GM21786 (cell line): ENCODE results near the gene EDEM2.
"Not testable (repeated sequence)": the region's sequence is repeated elsewhere in the genome, so short reads cannot be mapped to it uniquely, and the experiment has no call there.

Experiments used
- ATAC-seq: cut with Tn5 transposase; IDR thresholded peaks from one replicate; pipeline ENCODE4 v1.9.1; 2021; ENCODE audit not compliant: unreplicated experiment

EDEM2 gene, protein sequence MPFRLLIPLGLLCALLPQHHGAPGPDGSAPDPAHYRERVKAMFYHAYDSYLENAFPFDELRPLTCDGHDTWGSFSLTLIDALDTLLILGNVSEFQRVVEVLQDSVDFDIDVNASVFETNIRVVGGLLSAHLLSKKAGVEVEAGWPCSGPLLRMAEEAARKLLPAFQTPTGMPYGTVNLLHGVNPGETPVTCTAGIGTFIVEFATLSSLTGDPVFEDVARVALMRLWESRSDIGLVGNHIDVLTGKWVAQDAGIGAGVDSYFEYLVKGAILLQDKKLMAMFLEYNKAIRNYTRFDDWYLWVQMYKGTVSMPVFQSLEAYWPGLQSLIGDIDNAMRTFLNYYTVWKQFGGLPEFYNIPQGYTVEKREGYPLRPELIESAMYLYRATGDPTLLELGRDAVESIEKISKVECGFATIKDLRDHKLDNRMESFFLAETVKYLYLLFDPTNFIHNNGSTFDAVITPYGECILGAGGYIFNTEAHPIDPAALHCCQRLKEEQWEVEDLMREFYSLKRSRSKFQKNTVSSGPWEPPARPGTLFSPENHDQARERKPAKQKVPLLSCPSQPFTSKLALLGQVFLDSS

DNA sequence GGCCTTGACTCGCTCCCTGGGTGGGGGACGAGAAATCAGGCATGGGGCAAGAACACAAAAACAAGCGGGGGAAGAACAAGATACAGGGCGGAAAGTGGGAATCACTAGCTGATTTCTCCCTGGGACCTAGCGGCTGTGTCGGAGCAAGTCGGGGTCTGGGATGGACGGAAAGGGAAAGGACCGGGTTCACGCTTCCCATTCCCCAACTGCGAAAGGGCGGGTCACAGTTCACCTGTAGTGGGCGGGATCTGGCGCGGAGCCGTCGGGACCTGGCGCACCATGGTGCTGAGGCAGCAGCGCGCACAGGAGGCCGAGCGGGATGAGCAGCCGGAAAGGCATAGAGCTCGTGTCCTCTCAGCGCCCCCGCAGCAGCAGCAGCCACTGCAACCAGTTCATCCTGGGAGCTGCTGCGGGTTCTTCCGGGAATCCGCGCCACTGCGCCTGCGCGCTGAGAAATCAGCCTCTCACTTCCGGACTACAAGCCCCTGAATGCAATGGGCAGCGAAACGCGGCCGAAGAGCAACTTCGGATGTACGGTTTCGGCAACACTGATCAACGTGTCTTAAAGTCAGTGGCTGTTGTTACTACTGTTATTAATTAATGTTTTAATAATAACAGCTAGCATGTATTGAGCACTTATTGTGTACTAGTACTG, at the start of gene EDEM2:
EDEM2 (minus strand) TSS at position 417 of the 655 bp plus-strand sequence; CDS start at position 339, 78 bp downstream.
- peak; percentile 78 for ATAC-seq

DNA sequence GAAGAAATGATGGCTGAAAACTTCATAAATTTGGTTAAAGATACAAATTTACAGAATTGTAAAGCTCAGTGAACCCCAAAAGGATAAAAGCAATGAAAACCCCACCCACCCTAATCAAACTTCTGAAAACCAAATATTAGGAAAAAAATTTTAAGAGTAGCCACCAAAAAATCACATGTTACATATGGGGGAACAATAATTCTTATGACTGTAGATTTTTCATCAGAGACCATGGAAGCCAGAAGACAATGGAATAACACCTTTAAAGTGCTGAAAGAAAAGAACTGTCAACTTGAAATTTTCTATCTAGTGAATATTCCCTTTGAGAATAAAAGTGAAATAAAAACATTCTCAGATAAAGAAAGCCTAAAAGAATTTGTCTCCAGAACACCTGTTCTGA, 49.2 kb upstream of the EDEM2 start:
- ATAC-seq: no peak

DNA sequence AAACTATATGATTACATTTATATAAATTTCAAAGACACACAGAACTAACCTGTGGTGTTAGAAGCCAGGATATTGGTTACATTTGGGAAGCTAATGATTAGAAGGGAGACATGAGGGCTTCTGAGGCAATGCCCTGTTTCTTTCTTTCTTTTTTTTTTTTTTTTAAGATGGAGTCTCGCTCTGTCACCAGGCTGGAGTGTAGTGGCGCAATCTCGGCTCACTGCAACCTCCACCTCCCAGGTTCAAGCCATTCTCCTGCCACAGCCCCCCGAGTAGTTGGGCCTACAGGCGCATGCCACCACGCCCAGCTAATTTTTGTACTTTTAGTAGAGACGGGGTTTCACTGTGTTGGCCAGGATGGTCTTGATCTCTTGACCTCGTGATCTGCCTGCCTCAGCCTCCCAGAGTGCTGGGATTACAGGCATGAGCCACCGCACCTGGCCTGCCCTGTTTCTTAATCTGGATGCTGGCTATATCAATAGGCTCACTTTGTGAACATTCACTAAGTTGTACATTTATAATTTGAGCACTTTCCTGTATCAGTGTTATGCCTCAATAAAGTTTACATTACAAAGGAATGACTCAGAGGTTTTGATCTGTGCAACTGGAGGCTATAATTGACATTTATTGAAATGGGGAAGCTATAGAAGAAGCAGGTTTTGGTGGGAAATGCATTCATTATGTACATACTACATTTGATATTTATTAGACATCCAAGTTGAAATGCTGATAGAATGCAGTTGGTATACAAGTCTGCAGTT, 46.1 kb upstream of the EDEM2 start:
- not testable (repeated sequence) for ATAC-seq

DNA sequence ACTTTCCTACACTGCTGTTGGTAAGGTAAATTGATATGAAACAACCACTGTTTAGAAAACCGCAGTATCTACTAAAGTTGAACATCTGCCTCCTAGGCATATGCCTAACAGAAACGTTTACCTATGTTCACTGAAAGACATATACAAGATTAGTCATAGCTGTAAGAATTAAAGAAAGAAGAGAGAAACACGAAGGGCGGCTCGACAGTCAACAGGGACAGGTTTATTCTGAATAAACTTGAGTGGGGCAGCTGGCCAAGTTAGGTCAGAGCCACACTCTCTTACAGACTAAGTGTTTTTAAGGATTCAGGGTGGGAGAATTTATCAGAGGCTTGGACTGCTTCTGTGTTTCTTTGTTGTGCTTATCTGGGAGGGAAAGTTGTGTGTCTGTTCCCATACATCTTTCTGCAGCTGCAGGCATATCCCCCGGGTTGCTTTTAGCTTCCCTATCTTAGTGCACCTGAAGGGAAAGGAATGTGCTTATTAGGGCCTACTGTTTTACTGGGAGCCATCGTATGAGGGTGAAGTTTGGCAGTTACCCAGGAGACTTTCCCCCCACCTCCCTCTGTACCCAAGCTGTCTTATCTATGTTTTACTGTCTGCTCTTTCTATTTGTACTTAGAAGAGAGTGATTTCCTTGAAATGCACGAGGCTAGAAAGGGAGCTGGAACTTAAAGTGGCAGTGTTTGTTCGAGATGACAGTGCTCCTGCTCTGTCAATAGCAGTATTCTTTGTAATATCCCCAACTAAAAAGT, 45.2 kb upstream of the EDEM2 start:
- no peak for ATAC-seq

DNA sequence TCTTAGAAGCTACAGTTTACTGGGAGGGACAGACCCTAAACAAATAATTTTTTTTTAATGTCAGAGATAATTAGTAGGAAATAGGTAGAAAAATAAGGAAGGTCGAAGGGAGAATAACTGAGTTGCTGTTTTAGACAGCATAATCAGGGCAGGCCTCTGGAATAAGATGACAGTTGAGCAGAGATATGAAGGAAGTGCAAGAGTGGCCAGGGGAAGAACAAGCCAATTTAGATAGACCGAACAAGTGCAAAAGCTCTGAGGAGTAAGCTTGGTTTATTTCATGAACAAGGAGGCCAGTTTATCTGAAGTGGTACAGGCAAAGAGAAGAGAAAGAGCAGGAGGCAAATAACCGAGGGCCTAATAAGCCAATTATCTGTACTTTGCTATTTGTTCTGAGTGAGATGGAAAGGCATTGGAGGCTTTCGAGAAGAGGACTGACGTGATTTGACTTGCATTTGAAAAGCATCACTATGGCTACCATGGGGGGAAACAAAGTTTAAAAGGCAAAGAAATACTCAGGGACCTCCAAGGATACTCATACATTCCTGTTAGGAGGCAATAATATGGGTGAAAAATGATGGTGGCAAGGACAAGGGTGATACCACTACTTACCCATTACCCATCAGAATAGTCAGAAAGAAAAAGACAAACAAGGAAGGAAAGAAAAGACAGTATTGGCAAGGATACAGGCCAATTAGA, 44.4 kb upstream of the EDEM2 start:
- ATAC-seq: no peak

DNA sequence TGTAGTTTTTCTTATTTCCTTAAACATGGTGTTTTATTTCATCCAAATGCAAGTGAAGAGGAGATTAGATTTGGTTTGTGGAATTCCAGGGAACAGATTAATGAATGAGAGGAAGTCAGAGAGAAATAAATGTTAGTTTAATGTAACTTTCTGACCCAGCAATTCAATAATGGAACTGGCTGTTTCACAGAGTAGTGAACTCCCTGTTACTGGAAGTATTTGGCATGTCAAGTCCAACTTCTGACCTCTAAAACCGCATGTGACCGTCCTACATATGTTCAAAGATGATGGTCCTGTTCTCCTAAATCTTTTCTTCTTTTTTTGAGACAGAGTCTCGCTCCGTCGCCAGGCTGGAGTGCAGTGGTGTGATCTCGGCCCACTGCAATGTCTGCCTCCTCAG, 43.4 kb upstream of the EDEM2 start:
- no peak for ATAC-seq

DNA sequence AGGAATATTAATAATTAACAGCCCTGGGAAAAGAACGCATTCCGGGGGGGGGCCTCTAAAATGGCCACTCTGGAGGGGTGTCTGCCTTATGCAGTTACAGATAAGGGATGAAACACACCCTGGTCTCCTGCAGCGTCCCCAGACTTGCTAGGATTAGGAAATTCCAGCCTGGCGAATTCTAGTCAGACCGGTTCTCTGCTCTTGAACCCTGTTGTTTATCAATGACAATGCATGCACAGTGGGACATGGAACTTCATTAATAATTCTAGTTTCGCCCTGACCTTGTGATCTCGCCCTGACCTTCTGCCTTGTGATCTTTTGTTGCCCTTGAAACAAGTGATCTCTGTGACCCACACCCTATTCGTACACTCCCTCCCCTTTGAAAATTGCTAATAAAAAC, 42.1 kb upstream of the EDEM2 start:
- ATAC-seq: not testable (repeated sequence)

DNA sequence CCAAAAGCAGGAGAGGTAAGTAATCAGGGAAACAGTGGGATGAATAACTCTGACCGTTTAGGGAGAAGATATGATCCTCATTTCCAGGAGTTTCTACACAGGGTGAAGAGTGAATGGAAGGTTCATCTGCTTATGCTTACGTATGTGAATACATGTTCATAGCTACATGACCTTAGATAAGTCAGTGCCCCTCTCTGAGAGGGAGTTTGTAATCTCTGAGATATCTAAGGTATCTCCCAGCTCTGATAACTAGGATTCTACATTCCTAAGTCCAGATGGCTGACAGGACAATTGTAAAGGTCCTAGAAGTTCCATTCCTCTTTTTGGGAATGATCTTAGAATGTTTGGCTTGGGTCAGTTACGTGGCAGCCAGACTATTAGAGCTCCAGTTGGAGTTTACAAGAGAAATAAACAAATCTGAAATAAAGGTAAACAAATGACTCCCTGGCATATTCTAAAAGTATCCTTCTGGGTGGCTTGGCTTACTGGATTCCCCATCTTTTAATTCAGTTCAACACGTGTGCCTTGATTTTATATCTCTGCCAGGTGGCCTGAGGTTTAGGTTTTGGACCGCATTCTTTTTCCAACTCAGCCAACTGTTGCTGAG, 40.6 kb upstream of the EDEM2 start:
- ATAC-seq: no peak

DNA sequence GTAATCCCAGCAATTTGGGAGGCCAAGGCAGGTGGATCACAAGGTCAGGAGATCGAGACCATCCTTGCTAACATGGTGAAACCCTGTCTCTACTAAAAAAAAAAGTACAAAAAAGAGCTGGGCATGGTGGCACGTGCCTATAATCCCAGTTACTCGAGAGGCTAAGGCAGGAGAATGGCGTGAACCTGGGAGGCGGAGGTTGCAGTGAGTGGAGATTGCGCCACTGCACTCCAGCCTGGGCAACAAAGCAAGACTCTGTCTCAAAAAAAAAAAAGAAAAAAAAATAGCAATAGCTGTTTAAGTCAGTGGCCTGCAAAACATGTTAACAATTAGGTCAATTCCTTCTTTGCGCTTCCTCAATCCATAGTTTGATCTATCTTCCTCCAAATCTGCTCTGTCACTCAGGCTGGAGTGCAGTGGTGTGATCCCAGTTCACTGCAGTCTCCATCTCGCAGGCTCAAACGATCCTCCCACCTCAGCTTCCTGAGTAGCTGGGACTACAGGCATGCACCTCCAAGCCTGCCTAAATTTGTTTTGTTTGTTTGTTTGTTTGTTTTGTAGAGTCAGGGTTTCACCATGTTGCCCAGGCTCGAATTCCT, 39.7 kb upstream of the EDEM2 start:
- not testable (repeated sequence) for ATAC-seq

DNA sequence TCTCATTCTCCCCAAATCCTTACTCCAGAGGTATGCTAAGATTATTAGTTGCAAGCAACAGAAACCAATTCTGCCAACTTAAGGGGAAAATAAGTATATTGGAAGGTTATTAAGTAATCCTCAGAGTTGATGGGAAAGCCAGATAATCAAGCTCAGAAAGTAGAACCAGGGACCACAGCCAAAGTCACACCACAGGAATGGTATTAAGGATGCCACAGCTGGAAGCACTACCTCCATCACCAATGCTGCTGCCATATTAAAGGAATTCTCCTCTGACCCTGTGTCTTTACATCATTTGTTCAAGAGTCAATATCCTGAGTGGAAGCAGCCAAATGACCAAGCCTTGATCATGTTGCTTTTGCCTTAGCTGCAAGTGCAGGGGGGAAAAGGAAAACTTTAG, 34.6 kb upstream of the EDEM2 start:
- no peak for ATAC-seq

DNA sequence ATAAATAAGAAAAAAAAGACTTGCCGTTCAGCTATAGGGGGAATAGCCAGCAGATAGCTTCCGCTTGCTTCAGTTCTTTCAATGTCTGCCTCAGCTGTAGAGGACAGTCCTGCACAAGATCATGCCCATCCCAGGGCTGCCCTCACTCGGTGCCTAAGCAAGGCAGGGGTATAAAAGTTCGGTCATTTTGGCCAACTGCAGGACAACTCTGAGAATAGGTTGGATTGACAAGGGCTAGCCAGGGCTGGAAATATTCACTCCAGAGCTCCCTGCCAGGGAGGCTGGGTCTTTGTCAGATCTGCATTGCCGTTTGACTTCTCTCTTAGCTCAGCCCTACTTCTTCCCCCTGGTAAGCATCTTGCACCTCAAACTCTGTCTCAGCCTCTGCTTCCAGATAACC, 33.1 kb upstream of the EDEM2 start:
- no peak for ATAC-seq

DNA sequence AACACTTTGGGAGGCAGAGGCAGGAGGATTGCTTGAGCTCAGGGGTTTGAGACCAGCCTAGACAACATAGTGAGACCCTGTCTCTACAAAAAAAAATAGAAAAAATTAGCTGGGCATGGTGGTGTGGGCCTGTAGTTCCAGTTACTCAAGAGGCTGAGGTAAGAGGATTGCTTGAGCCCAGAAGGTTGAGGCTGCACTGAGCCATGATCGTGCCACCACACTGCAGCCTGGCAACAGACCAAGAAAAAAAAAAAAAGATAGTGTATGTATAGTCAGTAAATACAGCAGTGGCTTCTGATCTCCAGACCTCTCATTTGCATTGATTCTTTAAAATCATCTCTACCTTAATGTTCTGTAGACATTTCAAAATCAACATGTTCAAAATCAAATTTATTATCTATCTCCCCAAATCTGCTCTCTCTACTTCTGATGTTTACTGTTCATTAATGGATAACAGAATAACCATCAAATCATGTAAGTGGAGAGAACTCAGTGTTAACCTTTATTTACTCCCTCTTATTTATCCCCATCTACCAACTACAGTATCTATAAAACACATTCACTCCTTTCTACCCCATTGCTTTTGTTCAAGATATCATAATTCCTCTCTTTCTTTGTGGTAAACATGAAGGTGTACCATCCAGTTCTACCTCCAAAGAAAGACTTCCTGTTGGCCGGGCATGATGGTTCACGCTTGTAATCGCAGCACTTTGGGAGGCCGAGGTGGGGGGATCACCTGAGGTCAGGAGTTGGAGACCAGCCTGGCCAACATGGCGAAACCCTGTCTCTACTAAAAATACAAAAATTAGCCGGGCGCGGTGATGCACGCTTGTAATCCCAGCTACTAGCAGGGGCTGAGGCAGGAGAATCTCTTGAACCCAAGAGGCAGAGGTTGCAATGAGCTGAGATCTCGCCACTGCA, 32.4 kb upstream of the EDEM2 start:
- ATAC-seq: no peak

DNA sequence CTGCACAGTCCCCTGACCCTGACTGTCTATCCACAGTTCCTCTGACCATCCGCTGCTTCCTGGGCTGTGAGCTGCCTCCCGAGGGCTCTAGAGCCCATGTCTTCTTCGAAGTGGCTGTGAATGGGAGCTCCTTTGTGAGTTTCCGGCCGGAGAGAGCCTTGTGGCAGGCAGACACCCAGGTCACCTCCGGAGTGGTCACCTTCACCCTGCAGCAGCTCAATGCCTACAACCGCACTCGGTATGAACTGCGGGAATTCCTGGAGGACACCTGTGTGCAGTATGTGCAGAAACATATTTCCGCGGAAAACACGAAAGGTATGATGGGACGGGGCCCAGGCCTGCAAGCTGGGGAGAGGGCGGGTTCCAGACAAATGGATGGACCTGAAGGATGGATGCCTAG, 29.0 kb upstream of the EDEM2 start:
- ATAC-seq: no peak

DNA sequence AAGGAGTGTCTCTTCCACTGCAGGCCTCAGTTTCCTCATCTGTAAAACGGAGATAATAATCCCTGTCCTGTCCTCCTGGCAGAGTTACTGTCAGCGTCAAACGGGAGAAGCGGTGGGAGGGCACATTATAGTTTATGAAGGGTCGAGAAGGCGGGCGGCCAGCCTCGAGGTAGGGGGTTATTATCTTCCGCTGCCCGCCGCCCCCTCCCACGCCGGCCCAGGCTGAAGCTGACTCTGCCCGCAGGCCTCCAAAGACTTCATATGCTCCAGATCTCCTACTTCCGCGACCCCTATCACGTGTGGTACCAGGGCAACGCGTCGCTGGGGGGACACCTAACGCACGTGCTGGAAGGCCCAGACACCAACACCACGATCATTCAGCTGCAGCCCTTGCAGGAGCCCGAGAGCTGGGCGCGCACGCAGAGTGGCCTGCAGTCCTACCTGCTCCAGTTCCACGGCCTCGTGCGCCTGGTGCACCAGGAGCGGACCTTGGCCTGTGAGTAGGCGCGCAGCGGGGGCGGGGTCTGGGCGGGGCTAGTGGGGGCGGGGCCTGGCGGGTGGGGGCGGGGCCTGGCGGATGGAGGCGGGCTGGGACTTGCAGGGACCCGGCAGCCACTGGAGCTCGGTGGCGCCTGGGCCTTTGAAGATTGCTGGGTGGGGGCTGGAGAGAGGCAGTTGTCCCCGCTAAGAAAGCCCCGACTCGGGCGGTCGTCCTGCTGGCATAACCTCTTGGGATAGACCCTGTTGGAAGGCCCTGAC, 27.5 kb upstream of the EDEM2 start:
- no peak for ATAC-seq

DNA sequence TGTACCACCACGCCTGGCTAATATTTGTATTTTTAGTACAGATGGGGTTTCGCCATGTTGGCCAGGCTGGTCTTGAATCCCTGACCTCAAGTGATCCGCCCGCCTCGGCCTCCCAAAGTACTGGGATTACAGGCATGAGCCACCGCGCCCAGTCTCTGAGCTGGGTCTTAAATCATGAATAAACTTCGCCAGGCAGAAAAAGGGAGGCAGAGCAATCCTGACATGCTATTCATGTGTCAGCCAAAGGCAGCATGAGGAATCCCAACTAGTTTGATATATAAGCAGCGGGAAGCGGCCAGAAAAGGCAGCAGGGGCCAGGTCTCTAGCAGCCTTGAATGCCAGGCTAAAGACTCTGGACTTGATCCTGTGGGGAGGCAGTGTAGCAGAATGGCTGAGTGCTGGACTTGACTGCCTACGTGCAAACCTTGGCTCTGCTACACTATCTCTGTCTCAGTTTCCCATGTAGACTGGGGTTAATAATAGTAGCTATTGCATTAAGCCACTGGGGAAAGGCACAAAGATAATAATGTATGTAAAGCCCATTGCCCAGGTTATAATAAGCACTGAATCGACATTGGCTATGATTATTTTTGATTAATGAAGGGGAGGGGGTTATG, 26.5 kb upstream of the EDEM2 start:
- ATAC-seq: no peak

DNA sequence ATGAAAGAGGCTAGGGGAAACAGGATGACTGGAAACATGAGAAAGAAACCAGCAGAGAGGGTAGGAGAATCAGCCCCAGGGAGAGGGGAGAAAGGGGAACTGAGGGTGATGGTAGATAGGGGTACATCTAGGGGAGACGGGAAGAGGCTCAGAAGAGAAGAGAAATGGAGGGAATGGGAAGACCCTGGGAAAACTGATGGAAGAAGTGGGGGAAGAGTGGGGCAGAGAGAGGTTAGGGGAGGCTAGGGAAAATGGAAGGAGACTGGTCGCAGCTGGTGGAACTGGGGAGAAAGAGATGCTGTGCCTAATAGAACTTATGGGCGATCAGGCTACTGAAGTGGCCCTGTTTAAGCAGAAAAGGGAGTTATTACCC, 25.3 kb upstream of the EDEM2 start:
- ATAC-seq: no peak

DNA sequence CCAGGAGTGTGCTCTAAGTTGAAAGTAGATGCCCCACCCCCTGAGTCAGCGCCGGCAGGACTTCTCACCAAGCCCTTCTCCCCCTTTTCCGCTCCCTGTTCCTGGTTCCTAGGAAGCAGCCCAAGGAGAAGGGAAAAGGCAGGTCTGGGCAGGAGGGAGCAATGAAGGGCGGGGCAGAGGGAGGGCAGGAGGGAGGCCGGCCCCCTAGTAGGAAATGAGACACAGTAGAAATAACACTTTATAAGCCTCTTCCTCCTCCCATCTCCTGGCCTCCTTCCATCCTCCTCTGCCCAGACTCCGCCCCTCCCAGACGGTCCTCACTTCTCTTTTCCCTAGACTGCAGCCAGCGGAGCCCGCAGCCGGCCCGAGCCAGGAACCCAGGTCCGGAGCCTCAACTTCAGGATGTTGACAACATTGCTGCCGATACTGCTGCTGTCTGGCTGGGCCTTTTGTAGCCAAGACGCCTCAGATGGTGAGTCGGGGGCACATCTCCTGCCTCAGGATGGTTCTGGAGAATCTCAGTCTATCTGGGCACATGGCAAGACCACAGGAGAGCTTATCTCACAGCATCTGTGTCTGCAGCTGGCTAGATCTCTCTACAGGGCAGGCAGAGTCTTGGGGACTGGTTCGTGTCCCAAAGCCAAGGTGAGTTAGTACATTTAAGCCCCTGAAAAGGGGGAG, 24.8 kb upstream of the EDEM2 start, which contains the start of gene PROCR:
PROCR (plus strand) TSS at position 320 of the 681 bp plus-strand sequence; CDS start at position 403, 83 bp downstream.
- ATAC-seq: no peak
